ENCODE measurements around the gene FBXO27. TPM values are rescaled to one million over a fixed set of nuclear protein-coding genes. Genes with fewer than 3 reads are reported as not detected.
A peak's percentile ranks its signal among the peaks of the same experiment; 100 is the strongest.

FBXO27 gene, protein sequence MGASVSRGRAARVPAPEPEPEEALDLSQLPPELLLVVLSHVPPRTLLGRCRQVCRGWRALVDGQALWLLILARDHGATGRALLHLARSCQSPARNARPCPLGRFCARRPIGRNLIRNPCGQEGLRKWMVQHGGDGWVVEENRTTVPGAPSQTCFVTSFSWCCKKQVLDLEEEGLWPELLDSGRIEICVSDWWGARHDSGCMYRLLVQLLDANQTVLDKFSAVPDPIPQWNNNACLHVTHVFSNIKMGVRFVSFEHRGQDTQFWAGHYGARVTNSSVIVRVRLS
- total RNA-seq (2021; ENCODE audit: unreplicated experiment) (16.4 TPM), Bru-seq, nascent RNA (percentile 49 among the genes with signal in this experiment), BruChase-seq, experiment 1, labeled RNA remaining after a 6-hour chase (percentile 55 among the genes with signal in this experiment), BruChase-seq, experiment 2, labeled RNA remaining after a 2-hour chase (percentile 54 among the genes with signal in this experiment)
- polyA plus RNA-seq (2012): 17.8 and 22.1 TPM in 2 replicates
- long read RNA-seq, transcript FBXO27-201 (6 exons, 2,330 nt): major isoform, 7 of 28 reads
- long read RNA-seq, partial matches to known transcripts: 5 of 28 reads
- long read RNA-seq, other reads (novel, unspliced or antisense): 15 of 28 reads

GRCh38 chr19:39032063-39032918, at the start of gene FBXO27:
TSS of gene FBXO27 (minus strand) at chr19:39032549. CDS start at chr19:39032227, 322 bp downstream.
- Histone ChIP-seq H3K27me3 (ENCODE audit: insufficient read depth, low read length) (no peaks in the 10 kb centered on the region), H3K27ac (ENCODE audit: low read depth, low read length) (peak within 1 kb of the TSS; percentile 100), H3K4me1 (ENCODE audit: control insufficient read depth in 1 of 2, insufficient read depth in 2 of 2, low read length in 2 of 2) (peaks cover 24 to 35% of the 10 kb centered on the region in 2 experiments), H3K4me3 (replicated peaks in 1 of 2; ENCODE audit: low read depth in 1 of 2, low read length in 2 of 2) (peak within 1 kb of the TSS; percentile 51 to 65), H3K4me2 (ENCODE audit: low read length) (peak within 1 kb of the TSS; percentile 93), H2AFZ (ENCODE audit: low read depth, low read length, poor library complexity, severe bottlenecking) (no peak within 1 kb of the TSS), H3K36me3 (ENCODE audit: control insufficient read depth in 1 of 2, insufficient read depth in 2 of 2, low read length in 2 of 2) (peaks cover 0 to 3% of the 10 kb centered on the region in 2 experiments; a peak in 1 of 4 replicates), H4K20me1 (ENCODE audit: insufficient read depth) (no peaks in the 10 kb centered on the region), H3K9me3 (ENCODE audit: control insufficient read depth in 1 of 2, insufficient read depth in 1 of 2, low read depth in 1 of 2, low read length in 2 of 2) (peaks cover 0 to 4% of the 10 kb centered on the region in 2 experiments; a peak in 1 of 4 replicates), H3K9ac (ENCODE audit: low read length) (peak within 1 kb of the TSS; percentile 70), H3K9me2 (ENCODE audit: insufficient read depth) (no peaks in the 10 kb centered on the region), H3K79me2 (ENCODE audit: insufficient read depth, low read length) (no peaks in the 10 kb centered on the region)
- no TSS peak for BruUV-seq (replicated peaks)
- ChIA-PET POLR2A (interaction anchor here (0.8 to 1.8 kb wide), 3 partner anchors 41 to 56 kb away, joined by 3 to 5 read pairs (median 4); no protein-coding TSS in a partner anchor), RAD21 (ENCODE audit: low non-redundant PET in 1 of 2, low total read pairs in 2 of 2, uncharacterized antibody in 2 of 2, unreplicated experiment in 2 of 2) (no interaction called here), CTCF (interaction anchor here (1.2 kb wide), 1 partner anchor 56 kb away, joined by 3 read pairs; the partner anchor contains the start of gene FBXO17)
- peak; percentile 22 for ATAC-seq
- no peak for TF ChIP-seq ZNF274 (IDR thresholded peaks at IDR 0.05; ENCODE audit: low read depth, low read length)
- no peak for TF ChIP-seq POLR2AphosphoS5 (IDR thresholded peaks at IDR 0.05; ENCODE audit: low read depth, low read length)
- no peak for TF ChIP-seq EZH2 (IDR thresholded peaks at IDR 0.05)
- TF ChIP-seq EGR1 (IDR thresholded peaks at IDR 0.05; ENCODE audit: low read depth): no peak
- no peak for TF ChIP-seq EZH2phosphoT487 (IDR thresholded peaks at IDR 0.05; ENCODE audit: borderline replicate concordance)
- no peak for TF ChIP-seq CEBPB (IDR thresholded peaks at IDR 0.05; ENCODE audit: low read depth)
- TF ChIP-seq, protein P1, sequence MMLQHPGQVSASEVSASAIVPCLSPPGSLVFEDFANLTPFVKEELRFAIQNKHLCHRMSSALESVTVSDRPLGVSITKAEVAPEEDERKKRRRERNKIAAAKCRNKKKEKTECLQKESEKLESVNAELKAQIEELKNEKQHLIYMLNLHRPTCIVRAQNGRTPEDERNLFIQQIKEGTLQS (IDR thresholded peaks at IDR 0.05): no peak
- no peak for TF ChIP-seq POLR2A (IDR thresholded peaks at IDR 0.05; ENCODE audit: borderline replicate concordance, extremely low read depth, insufficient read depth, insufficient read length)
- no peak for TF ChIP-seq YY1 (IDR thresholded peaks at IDR 0.05; ENCODE audit: extremely low read depth, insufficient replicate concordance, low read depth, low read length)
- no peak for TF ChIP-seq ELF1 (IDR thresholded peaks at IDR 0.05; ENCODE audit: borderline replicate concordance, low read depth)
- TF ChIP-seq, protein P2, sequence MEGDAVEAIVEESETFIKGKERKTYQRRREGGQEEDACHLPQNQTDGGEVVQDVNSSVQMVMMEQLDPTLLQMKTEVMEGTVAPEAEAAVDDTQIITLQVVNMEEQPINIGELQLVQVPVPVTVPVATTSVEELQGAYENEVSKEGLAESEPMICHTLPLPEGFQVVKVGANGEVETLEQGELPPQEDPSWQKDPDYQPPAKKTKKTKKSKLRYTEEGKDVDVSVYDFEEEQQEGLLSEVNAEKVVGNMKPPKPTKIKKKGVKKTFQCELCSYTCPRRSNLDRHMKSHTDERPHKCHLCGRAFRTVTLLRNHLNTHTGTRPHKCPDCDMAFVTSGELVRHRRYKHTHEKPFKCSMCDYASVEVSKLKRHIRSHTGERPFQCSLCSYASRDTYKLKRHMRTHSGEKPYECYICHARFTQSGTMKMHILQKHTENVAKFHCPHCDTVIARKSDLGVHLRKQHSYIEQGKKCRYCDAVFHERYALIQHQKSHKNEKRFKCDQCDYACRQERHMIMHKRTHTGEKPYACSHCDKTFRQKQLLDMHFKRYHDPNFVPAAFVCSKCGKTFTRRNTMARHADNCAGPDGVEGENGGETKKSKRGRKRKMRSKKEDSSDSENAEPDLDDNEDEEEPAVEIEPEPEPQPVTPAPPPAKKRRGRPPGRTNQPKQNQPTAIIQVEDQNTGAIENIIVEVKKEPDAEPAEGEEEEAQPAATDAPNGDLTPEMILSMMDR (IDR thresholded peaks at IDR 0.05 in 2 of 3, conservative IDR thresholded peaks at IDR 0.05 in 1 of 3; ENCODE audit: borderline replicate concordance in 1 of 3, insufficient read depth in 1 of 3, low read depth in 2 of 3, low read length in 2 of 3): no peak
- peak; percentile 19 for TF ChIP-seq TCF7L2 (IDR thresholded peaks at IDR 0.05; ENCODE audit: borderline replicate concordance, extremely low read depth, insufficient read depth, insufficient read length)
- no peak for TF ChIP-seq SP1 (IDR thresholded peaks at IDR 0.05; ENCODE audit: low read depth)
- TF ChIP-seq FOSL1 (IDR thresholded peaks at IDR 0.05; ENCODE audit: low read depth): no peak
- TF ChIP-seq RAD21 (IDR thresholded peaks at IDR 0.05; ENCODE audit: low read depth): no peak
- TF ChIP-seq, protein P3, sequence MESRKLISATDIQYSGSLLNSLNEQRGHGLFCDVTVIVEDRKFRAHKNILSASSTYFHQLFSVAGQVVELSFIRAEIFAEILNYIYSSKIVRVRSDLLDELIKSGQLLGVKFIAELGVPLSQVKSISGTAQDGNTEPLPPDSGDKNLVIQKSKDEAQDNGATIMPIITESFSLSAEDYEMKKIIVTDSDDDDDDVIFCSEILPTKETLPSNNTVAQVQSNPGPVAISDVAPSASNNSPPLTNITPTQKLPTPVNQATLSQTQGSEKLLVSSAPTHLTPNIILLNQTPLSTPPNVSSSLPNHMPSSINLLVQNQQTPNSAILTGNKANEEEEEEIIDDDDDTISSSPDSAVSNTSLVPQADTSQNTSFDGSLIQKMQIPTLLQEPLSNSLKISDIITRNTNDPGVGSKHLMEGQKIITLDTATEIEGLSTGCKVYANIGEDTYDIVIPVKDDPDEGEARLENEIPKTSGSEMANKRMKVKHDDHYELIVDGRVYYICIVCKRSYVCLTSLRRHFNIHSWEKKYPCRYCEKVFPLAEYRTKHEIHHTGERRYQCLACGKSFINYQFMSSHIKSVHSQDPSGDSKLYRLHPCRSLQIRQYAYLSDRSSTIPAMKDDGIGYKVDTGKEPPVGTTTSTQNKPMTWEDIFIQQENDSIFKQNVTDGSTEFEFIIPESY (IDR thresholded peaks at IDR 0.05; ENCODE audit: extremely low read depth, insufficient replicate concordance, low read length): no peak
- TF ChIP-seq, protein P4, sequence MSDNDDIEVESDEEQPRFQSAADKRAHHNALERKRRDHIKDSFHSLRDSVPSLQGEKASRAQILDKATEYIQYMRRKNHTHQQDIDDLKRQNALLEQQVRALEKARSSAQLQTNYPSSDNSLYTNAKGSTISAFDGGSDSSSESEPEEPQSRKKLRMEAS (IDR thresholded peaks at IDR 0.05): peak; percentile 17; the same call in 1 of the 2 replicates
- TF ChIP-seq ZFX (IDR thresholded peaks at IDR 0.05): peak; percentile 41; the same call in 1 of the 2 replicates
- peak; percentile 16 for DNase-seq (ENCODE audit: low read depth, low spot score)
- intact Hi-C loops (cut with micrococcal nuclease): no loop called here
